NCI-H345 (cell line): ENCODE measurements around the gene AR.

ENCODE experiments used
- DNase-seq: peaks from one replicate; lab custom pipeline; 2025; lab: John Stamatoyannopoulos, UW

AR gene

DNA sequence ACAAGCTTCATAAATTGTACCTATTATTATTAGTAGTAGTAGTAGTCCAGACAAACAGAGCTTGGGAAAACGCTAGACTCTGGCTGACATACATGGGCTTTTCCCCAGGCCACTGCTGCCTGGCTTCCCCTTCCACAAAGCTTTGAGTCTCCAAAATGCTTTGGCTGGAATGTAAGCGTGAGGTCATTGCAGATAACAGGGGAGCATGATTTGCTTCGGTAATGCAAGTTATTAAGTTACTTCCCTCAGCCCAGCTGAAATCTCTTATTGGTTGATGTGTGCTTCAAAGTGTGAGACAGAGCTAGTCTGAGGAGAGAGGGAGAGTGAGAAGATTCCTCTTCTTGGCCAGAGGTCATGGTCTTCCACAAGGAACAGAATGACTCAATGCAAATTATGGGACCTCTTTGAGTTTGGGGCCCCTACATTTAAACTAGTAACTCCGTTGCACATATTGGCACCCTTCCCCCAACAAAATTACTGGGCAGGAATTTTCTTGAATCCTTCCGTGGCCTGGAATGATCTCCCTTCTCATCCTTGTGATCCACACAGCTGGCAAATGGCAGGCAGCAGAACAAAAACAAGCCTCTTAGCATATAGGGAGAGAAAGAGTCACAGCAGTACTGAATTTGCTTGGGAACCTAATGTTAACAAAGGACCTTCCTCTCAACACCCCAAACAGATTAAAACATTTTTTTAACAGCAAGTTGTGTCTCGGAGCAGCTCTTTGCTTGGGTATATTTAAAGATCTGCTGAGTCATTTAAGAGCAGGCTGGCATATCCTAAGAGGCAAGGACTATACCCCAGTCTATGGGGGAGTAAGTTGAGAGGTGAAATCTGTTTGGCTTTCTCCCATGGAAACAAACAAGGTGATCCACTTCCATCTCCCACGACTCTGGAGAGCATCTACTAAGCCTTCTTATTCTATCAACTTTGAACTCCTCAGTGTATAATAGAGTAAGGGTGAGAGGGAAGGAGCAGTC lies 19.9 kb downstream of the AR start:
- no peak for DNase-seq

DNA sequence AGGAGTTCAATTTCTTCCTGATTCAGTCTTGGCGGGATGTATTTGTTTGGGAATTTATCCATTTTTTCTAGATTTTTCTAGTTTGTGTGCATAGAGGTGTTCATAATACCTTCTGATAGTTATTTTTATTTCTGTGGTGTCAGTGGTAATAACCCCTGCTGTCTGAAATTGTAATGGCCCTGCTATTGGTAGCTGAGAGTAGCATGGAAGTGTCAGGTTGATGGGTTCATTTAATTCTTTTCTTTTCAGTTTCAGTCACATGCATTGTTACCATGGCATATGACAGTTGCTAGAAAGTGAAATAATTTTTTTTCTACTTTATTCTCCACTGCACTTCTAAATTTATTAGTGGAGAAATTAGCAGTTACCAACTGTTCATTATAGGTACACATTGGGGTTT lies 20.7 kb downstream of the AR start:
- DNase-seq = no peak

DNA sequence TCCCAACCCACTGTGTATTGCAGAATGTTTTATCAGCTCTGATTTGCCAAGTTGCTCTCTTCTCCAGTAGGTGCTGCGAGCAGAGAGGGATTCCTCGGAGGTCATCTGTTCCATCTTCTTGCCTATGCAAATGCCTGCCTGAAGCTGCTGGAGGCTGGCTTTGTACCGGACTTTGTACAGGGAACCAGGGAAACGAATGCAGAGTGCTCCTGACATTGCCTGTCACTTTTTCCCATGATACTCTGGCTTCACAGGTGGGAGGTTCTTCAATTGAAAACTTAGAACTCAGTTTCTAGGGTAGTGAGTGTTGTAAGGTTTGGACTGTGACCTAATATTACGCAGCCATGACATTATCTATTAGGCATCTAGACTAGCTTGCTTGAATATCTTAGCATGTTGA lies 24.9 kb downstream of the AR start:
- DNase-seq = no peak

- no peak for DNase-seq
These were observed 27.0 kb downstream of the AR start for GRCh38 chrX:67570839-67571238.

GRCh38 chrX:67574696-67575095 lies 30.9 kb downstream of the AR start:
- no peak for DNase-seq

DNA sequence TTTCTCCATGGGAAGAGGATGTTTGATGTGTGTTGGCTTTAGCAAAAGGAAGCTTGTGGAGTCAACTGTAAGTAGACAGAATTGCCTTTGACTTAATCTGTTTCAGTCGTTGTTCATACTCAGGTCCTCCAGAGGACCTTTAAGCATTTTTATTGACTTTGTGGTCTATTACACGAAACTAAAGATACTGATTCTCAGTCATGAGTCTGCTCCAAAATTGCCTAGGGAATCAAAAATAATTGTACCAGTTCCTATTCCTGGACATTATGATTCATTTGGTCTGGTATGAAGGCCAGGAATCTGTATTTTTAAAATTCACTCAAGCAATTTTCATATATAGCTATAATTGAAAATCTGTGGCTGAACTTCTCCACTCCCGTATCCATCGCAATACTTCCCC lies 38.6 kb downstream of the AR start:
- DNase-seq = no peak

DNA sequence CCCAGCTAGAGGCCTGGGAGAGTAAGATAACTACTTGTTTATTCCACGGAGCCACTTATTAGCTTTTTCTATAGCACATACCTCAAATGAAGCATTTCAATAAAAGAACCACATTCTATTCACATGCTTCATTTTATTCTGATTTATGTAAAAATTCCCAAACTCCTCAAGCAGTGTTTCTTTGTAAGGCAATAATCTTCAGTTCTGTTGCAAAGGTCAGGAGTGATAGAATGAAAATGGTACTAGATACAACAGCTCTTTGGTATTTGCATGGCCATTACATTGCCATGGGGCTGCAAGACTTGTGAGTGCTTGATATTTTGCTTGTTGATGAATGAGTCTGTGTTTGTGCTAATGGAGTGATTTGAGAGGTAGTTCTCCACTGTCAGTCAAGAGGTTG lies 39.4 kb downstream of the AR start:
- no peak for DNase-seq

DNA sequence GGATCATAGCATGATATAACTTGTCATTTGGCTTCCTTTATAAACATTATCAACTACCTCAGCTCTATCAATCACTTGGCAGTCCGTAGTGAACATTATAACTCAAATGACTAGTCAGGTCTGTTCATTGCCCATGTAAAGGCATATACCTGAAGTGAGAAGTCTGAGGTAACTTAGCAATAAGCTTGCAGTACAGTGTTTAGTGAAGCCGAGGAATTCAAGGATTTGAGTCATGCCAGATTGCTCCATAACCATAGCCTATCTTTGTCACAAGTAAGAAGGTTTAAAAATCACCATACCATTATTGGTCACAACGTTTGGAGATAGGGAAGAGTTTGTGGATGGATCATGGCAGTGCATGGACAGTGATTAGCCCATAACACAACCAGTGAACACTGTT lies 41.6 kb downstream of the AR start:
- DNase-seq = no peak

DNA sequence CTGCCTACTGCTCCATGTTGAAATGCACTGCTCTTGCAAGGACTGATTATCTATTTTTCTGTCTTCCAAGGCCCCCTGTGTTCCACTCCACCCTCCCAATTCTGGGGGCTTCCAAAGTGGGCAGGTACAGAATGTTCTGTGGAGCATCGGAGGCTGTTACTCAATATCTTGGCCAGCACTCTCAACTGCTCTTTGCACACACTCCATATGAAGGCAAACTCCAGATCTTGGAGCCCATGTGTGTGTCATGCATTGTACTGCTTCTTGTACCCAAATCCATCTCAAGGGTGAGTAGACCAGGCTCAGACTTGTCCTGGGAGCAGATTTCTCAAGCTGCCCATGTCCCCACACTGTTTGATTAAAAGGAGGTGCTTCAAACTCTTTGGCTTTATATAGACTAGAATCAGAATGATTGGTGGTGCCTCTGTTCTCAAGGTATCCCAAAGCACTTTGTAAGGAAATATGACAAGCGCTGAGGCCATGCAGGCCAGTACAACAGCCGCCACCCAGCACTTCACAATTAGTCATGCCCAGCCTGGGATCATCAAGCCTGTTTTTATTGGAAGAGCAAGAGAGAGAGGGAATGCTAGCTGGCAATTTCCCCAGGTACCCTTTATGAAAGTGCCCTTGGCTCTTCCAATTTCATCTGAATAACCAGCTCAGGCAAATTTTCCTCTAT lies 44.3 kb downstream of the AR start:
- DNase-seq = no peak

DNA sequence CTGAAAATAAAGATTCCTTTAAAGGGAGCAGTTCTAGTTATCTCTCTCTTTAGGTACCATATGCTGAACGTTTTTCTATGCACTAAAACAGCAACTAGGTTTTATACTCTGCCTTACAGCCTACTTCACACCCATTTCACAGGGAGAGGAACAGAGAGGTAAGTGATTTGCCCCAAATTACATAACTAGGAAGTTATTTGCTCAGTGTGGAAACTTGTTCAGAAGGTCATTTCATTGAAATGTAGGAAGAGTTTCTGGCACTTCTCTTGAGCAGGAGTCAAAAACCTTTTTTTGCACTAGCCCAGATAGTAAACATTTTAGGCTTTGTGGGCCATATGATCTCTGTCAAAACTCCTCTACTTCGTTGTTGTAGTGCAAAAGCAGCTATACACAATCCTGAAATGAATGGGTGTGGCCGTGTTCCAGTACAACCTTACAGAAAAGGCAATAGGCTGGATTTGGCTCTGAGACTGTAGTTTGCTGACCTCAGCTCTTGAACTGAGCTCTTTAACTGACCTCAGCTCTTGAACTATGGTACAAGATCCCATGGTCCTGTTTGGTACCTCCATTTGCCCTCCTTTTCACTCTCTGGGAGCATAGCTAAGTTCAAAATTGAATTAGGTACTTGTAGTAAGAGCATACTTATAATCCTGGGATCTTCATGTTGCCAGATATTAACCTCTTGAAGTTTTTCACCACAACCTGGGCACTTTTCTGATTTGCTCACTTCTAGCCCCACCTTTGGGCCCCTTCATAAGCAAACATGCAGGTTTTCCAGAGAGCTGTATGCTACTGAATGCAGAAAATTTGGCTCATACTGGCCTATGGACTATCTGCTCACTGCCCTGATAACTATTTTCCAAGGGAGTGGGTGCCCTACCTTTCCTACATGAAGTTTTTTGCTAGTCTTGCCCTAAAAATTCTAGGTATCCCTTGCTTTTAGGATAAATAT lies 53.3 kb downstream of the AR start:
- DNase-seq = no peak

DNA sequence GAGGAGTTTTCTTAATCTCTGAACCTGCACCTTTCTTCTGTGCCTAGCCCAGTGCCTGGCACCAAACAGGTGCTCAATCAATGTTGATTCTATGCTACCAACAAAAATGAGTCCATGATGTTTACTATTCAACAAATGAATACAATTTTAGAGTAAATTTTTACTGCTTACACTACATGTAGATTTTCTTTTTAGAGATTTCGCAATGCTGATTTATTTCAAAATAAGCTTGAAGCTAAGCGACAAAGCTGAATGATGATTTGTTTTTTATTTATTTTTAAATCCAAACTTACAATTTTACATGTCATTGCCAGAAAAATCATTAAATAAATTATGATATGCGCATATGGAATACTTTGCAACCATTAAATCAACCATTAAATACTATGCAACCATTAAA lies 55.7 kb downstream of the AR start:
- no peak for DNase-seq

GRCh38 chrX:67601771-67602170 lies 58.0 kb downstream of the AR start:
- no peak for DNase-seq

DNA sequence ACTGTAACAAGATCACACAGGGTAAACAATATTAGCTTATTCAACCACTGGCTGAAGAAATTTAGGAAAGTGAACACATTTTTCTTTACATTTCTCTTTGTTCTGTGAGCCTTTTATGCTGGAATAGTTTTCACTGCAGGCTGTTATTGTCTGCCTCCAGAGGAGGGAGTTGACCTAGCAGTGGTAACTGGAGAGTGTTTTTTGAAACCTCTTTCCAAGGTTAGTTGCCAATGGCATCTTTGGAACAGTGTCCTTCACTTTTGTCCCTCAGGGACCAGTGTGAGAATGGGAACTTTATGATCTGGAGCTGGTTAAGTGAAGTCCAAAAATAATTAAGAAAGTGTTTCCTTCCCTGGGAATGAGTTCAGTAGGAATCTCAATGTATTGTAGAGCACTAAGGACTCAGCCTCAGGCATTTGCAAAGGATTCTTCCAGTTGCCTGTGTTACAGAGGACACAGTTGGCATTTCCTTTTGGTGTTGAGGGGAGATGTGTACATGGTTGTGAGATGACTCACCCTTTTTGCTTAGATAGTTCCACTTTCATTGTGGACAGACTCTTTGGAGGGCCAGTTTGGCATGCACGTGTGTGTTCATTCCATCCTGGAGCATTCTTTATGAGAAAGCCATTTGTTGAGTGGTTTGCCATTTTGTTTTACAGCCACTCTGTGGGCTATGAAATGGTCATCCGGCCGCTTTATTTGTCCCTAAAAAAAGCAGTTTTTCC lies 61.3 kb downstream of the AR start:
- DNase-seq = no peak

DNA sequence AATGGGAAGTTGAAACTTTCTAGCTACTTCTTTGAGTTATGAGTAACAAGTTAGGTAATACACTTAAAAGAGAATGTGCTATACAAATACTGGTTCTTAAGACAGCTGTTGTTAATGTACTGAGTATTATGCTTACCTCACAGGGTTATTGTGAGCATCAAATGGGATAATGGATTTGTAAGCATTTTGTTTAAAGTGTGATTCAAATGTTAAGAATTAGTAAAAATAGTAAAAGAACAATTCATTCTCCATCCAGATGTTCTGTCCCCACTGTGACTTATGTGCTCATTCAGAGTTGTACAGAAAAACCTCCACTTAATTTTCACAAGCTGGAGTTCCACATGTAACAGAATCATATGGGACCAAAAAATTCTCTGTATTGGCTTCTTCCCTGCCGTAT lies 63.6 kb downstream of the AR start:
- DNase-seq = no peak

GRCh38 chrX:67610282-67610681 lies 66.5 kb downstream of the AR start:
- no peak for DNase-seq

- no peak for DNase-seq
These were observed 68.4 kb downstream of the AR start for GRCh38 chrX:67612231-67612630.

- DNase-seq = no peak
These were observed 69.5 kb downstream of the AR start for GRCh38 chrX:67613366-67613765.

GRCh38 chrX:67613996-67614395 lies 70.2 kb downstream of the AR start:
- DNase-seq = no peak

- DNase-seq = no peak
These were observed 70.6 kb downstream of the AR start for GRCh38 chrX:67614423-67614822.

GRCh38 chrX:67619253-67619652 lies 75.4 kb downstream of the AR start:
- no peak for DNase-seq

DNA sequence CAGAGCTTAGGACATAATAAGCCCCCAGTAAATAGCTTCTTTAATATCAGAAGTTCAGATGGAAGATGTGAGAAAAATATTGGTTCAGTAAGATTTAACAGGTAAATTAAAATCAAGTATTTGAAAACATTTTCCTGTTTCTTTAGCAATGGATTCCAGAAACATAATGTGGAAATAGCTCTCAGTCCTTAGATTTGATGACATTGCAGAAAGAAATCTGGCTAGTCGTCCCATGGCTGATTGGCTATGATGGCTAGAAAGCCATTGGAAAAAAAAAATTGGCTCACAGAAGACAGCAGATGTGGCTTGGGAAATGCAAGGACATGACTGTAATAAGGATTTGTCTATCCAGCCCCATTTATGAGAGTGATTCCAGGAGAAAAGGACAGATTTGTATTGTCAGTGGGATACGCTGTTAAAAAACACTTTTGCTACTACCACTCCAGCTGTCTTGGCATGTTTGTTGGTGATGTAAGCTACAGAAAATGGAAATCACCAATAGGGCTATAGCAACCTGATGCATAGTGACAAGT lies 78.3 kb downstream of the AR start:
- DNase-seq = no peak
